ENCODE results near the gene PYDC2. TPM values are rescaled to one million over a fixed set of nuclear protein-coding genes. Genes with fewer than 3 reads are reported as not detected.

Gene PYDC2
- polyA plus RNA-seq, 4 donors, result not detected

- FAIRE-seq, result no peak
Measured at GRCh38 chr3:191440532-191440931, 20.4 kb upstream of the PYDC2 start.

GRCh38 chr3:191441687-191442086, 19.3 kb upstream of the PYDC2 start:
- no peak overlapping the region for H3K27ac ChIP-seq (ENCODE audit: low read depth in 1 of 3, low read length in 2 of 3)
- H3K4me3 ChIP-seq (ENCODE audit: low read depth in 1 of 3, low read length in 3 of 3), result no peak overlapping the region
- no peaks in the 10 kb centered on the region for H3K36me3 ChIP-seq (ENCODE audit: control insufficient read depth in 3 of 3, insufficient read depth in 2 of 3, low read depth in 1 of 3, low read length in 3 of 3)
- no peaks in the 10 kb centered on the region for H3K9me3 ChIP-seq (ENCODE audit: control insufficient read depth in 2 of 2, insufficient read depth in 1 of 2, low read depth in 1 of 2, low read length in 1 of 2)
- WGBS, 3 donors, result 45 to 80% (median 67%) methylated on average over 2 of the region's 2 CpGs
- DNase-seq, result no peak
- H3K4me1 ChIP-seq (ENCODE audit: control insufficient read depth in 3 of 3, insufficient read depth in 2 of 3, low read depth in 1 of 3, low read length in 2 of 3), result no peaks in the 10 kb centered on the region
- no peak for FAIRE-seq
- no peaks in the 10 kb centered on the region for H3K27me3 ChIP-seq (ENCODE audit: control insufficient read depth in 3 of 3, insufficient read depth in 3 of 3, low read length in 3 of 3)

More at GRCh38 chr3:191440532-191440931, 20.4 kb upstream of the PYDC2 start:
- Histone ChIP-seq H3K4me1 (ENCODE audit: control insufficient read depth in 3 of 3, insufficient read depth in 2 of 3, low read depth in 1 of 3, low read length in 2 of 3) (no peaks in the 10 kb centered on the region), H3K27ac (ENCODE audit: low read depth in 1 of 3, low read length in 2 of 3) (no peak overlapping the region), H3K4me3 (ENCODE audit: low read depth in 1 of 3, low read length in 3 of 3) (no peak overlapping the region), H3K9me3 (ENCODE audit: control insufficient read depth in 2 of 2, insufficient read depth in 1 of 2, low read depth in 1 of 2, low read length in 1 of 2) (no peaks in the 10 kb centered on the region), H3K27me3 (ENCODE audit: control insufficient read depth in 3 of 3, insufficient read depth in 3 of 3, low read length in 3 of 3) (no peaks in the 10 kb centered on the region), H3K36me3 (ENCODE audit: control insufficient read depth in 3 of 3, insufficient read depth in 2 of 3, low read depth in 1 of 3, low read length in 3 of 3) (no peaks in the 10 kb centered on the region)
- 80 to 86% (median 85%) methylated on average over 4 of the region's 4 CpGs for WGBS, 3 donors
- no peak for DNase-seq

- Histone ChIP-seq H3K9me3 (ENCODE audit: control insufficient read depth in 2 of 2, insufficient read depth in 1 of 2, low read depth in 1 of 2, low read length in 1 of 2) (no peaks in the 10 kb centered on the region), H3K36me3 (ENCODE audit: control insufficient read depth in 3 of 3, insufficient read depth in 2 of 3, low read depth in 1 of 3, low read length in 3 of 3) (no peaks in the 10 kb centered on the region), H3K27ac (ENCODE audit: low read depth in 1 of 3, low read length in 2 of 3) (no peak overlapping the region), H3K27me3 (ENCODE audit: control insufficient read depth in 3 of 3, insufficient read depth in 3 of 3, low read length in 3 of 3) (no peaks in the 10 kb centered on the region), H3K4me3 (ENCODE audit: low read depth in 1 of 3, low read length in 3 of 3) (no peak overlapping the region), H3K4me1 (ENCODE audit: control insufficient read depth in 3 of 3, insufficient read depth in 2 of 3, low read depth in 1 of 3, low read length in 2 of 3) (no peaks in the 10 kb centered on the region)
- DNase-seq, result no peak
- 86 to 92% (median 92%) methylated on average over 3 of the region's 3 CpGs for WGBS, 3 donors
- no peak for FAIRE-seq
Measured at GRCh38 chr3:191444569-191444968, 16.4 kb upstream of the PYDC2 start.

- no peaks in the 10 kb centered on the region for H3K27me3 ChIP-seq (ENCODE audit: control insufficient read depth in 3 of 3, insufficient read depth in 3 of 3, low read length in 3 of 3)
- DNase-seq (no peak), FAIRE-seq (no peak)
- H3K4me3 ChIP-seq (ENCODE audit: low read depth in 1 of 3, low read length in 3 of 3), result no peak overlapping the region
- no peak overlapping the region for H3K27ac ChIP-seq (ENCODE audit: low read depth in 1 of 3, low read length in 2 of 3)
- H3K9me3 ChIP-seq (ENCODE audit: control insufficient read depth in 2 of 2, insufficient read depth in 1 of 2, low read depth in 1 of 2, low read length in 1 of 2), result peaks cover 0 to 2% of the 10 kb centered on the region in 2 donors
- no peaks in the 10 kb centered on the region for H3K4me1 ChIP-seq (ENCODE audit: control insufficient read depth in 3 of 3, insufficient read depth in 2 of 3, low read depth in 1 of 3, low read length in 2 of 3)
- 3 to 32% (median 4%) methylated on average over 1 of the region's 1 CpG for WGBS, 3 donors
- H3K36me3 ChIP-seq (ENCODE audit: control insufficient read depth in 3 of 3, insufficient read depth in 2 of 3, low read depth in 1 of 3, low read length in 3 of 3), result no peaks in the 10 kb centered on the region
Measured at GRCh38 chr3:191449256-191449655, 11.7 kb upstream of the PYDC2 start.

GRCh38 chr3:191455257-191455952, 5.6 kb upstream of the PYDC2 start:
- 22 to 28% (median 23%) methylated on average over 3 of the region's 3 CpGs for WGBS, 3 donors
- H3K36me3 ChIP-seq (ENCODE audit: control insufficient read depth in 3 of 3, insufficient read depth in 2 of 3, low read depth in 1 of 3, low read length in 3 of 3), result no peaks in the 10 kb centered on the region
- FAIRE-seq (no peak), DNase-seq (no peak)
- no peak overlapping the region for H3K4me3 ChIP-seq (ENCODE audit: low read depth in 1 of 3, low read length in 3 of 3)
- no peaks in the 10 kb centered on the region for H3K4me1 ChIP-seq (ENCODE audit: control insufficient read depth in 3 of 3, insufficient read depth in 2 of 3, low read depth in 1 of 3, low read length in 2 of 3)
- H3K27ac ChIP-seq (ENCODE audit: low read depth in 1 of 3, low read length in 2 of 3), result no peak overlapping the region
- no peaks in the 10 kb centered on the region for H3K27me3 ChIP-seq (ENCODE audit: control insufficient read depth in 3 of 3, insufficient read depth in 3 of 3, low read length in 3 of 3)
- H3K9me3 ChIP-seq (ENCODE audit: control insufficient read depth in 2 of 2, insufficient read depth in 1 of 2, low read depth in 1 of 2, low read length in 1 of 2), result peaks cover 0 to 2% of the 10 kb centered on the region in 2 donors

- FAIRE-seq (no peak), DNase-seq (no peak)
- H3K4me3 ChIP-seq (ENCODE audit: low read depth in 1 of 3, low read length in 3 of 3), result no peak overlapping the region
- no peaks in the 10 kb centered on the region for H3K9me3 ChIP-seq (ENCODE audit: control insufficient read depth in 2 of 2, insufficient read depth in 1 of 2, low read depth in 1 of 2, low read length in 1 of 2)
- no peaks in the 10 kb centered on the region for H3K27me3 ChIP-seq (ENCODE audit: control insufficient read depth in 3 of 3, insufficient read depth in 3 of 3, low read length in 3 of 3)
- no peak overlapping the region for H3K27ac ChIP-seq (ENCODE audit: low read depth in 1 of 3, low read length in 2 of 3)
- WGBS, 3 donors, result 86 to 90% (median 86%) methylated on average over 2 of the region's 2 CpGs
- no peaks in the 10 kb centered on the region for H3K36me3 ChIP-seq (ENCODE audit: control insufficient read depth in 3 of 3, insufficient read depth in 2 of 3, low read depth in 1 of 3, low read length in 3 of 3)
- no peaks in the 10 kb centered on the region for H3K4me1 ChIP-seq (ENCODE audit: control insufficient read depth in 3 of 3, insufficient read depth in 2 of 3, low read depth in 1 of 3, low read length in 2 of 3)
Measured at GRCh38 chr3:191460360-191460759, 603 bp upstream of the PYDC2 start.

- DNase-seq (no peak), FAIRE-seq (no peak)
- no peaks in the 10 kb centered on the region for H3K36me3 ChIP-seq (ENCODE audit: control insufficient read depth in 3 of 3, insufficient read depth in 2 of 3, low read depth in 1 of 3, low read length in 3 of 3)
- H3K9me3 ChIP-seq (ENCODE audit: control insufficient read depth in 2 of 2, insufficient read depth in 1 of 2, low read depth in 1 of 2, low read length in 1 of 2), result no peaks in the 10 kb centered on the region
- H3K4me3 ChIP-seq (ENCODE audit: low read depth in 1 of 3, low read length in 3 of 3), result no peak overlapping the region
- no peak overlapping the region for H3K27ac ChIP-seq (ENCODE audit: low read depth in 1 of 3, low read length in 2 of 3)
- H3K4me1 ChIP-seq (ENCODE audit: control insufficient read depth in 3 of 3, insufficient read depth in 2 of 3, low read depth in 1 of 3, low read length in 2 of 3), result no peaks in the 10 kb centered on the region
- H3K27me3 ChIP-seq (ENCODE audit: control insufficient read depth in 3 of 3, insufficient read depth in 3 of 3, low read length in 3 of 3), result no peaks in the 10 kb centered on the region
Measured at GRCh38 chr3:191470080-191470479, 9.1 kb downstream of the PYDC2 start.

- no peak for DNase-seq
Measured at GRCh38 chr3:191470545-191470944, 9.6 kb downstream of the PYDC2 start.

GRCh38 chr3:191473661-191474198, 12.8 kb downstream of the PYDC2 start:
- no peaks in the 10 kb centered on the region for H3K9me3 ChIP-seq (ENCODE audit: control insufficient read depth in 2 of 2, insufficient read depth in 1 of 2, low read depth in 1 of 2, low read length in 1 of 2)
- H3K36me3 ChIP-seq (ENCODE audit: control insufficient read depth in 3 of 3, insufficient read depth in 2 of 3, low read depth in 1 of 3, low read length in 3 of 3), result no peaks in the 10 kb centered on the region
- FAIRE-seq (no peak), DNase-seq (no peak)
- H3K4me1 ChIP-seq (ENCODE audit: control insufficient read depth in 3 of 3, insufficient read depth in 2 of 3, low read depth in 1 of 3, low read length in 2 of 3), result no peaks in the 10 kb centered on the region
- H3K27me3 ChIP-seq (ENCODE audit: control insufficient read depth in 3 of 3, insufficient read depth in 3 of 3, low read length in 3 of 3), result no peaks in the 10 kb centered on the region
- no peak overlapping the region for H3K27ac ChIP-seq (ENCODE audit: low read depth in 1 of 3, low read length in 2 of 3)
- 65 to 74% (median 65%) methylated on average over 4 of the region's 4 CpGs for WGBS, 3 donors
- H3K4me3 ChIP-seq (ENCODE audit: low read depth in 1 of 3, low read length in 3 of 3), result no peak overlapping the region

More at GRCh38 chr3:191470545-191470944, 9.6 kb downstream of the PYDC2 start:
- Histone ChIP-seq H3K4me1 (ENCODE audit: control insufficient read depth in 3 of 3, insufficient read depth in 2 of 3, low read depth in 1 of 3, low read length in 2 of 3) (no peaks in the 10 kb centered on the region), H3K36me3 (ENCODE audit: control insufficient read depth in 3 of 3, insufficient read depth in 2 of 3, low read depth in 1 of 3, low read length in 3 of 3) (no peaks in the 10 kb centered on the region), H3K4me3 (ENCODE audit: low read depth in 1 of 3, low read length in 3 of 3) (no peak overlapping the region), H3K27ac (ENCODE audit: low read depth in 1 of 3, low read length in 2 of 3) (no peak overlapping the region), H3K27me3 (ENCODE audit: control insufficient read depth in 3 of 3, insufficient read depth in 3 of 3, low read length in 3 of 3) (no peaks in the 10 kb centered on the region), H3K9me3 (ENCODE audit: control insufficient read depth in 2 of 2, insufficient read depth in 1 of 2, low read depth in 1 of 2, low read length in 1 of 2) (no peaks in the 10 kb centered on the region)
- 76 to 81% (median 76%) methylated on average over 2 of the region's 2 CpGs for WGBS, 3 donors
- FAIRE-seq, result no peak
